ENCODE data around the gene ADAMTS9.

Gene ADAMTS9

DNA sequence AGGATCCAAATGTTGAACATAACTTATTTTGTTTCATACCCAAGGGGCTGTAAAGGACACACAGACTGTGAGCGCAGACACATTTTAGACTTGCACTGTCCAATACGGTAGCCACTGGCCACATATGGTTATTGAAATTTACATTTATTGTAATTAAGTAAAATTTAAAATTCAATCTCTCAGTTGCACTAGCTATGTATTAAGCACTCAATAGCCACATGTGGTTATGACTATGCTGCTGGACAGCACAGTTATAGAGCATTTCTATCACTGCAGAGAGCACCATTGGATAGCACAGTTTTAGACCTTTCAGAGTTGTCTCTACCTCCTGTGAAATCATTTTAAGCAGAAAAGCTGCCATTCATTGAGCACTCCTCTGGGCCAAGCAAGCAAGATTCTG, 204.3 kb downstream of the ADAMTS9 start:
- DNase-seq = no peak
- no peak overlapping the region for H3K27ac ChIP-seq (ENCODE audit: insufficient read depth in 1 of 2, low read depth in 1 of 2, low read length in 2 of 2, poor library complexity in 1 of 2, severe bottlenecking in 2 of 2)
- POLR2A ChIA-PET = no interaction called here
- H3K27me3 ChIP-seq (replicated peaks in 2 of 5; ENCODE audit: control insufficient read depth in 4 of 5, insufficient read depth in 5 of 5, low read length in 4 of 5) = peaks cover under 1 to 43% (median 9%) of the 10 kb centered on the region in 5 experiments
- H3K36me3 ChIP-seq (ENCODE audit: control insufficient read depth in 4 of 4, insufficient read depth in 4 of 4, low read length in 3 of 4) = no peaks in the 10 kb centered on the region
- H3K4me3 ChIP-seq (ENCODE audit: control insufficient read depth in 1 of 7, extremely low read depth in 1 of 7, insufficient read depth in 4 of 7, low read depth in 2 of 7, low read length in 6 of 7) = no peak overlapping the region
- CTCF ChIA-PET = interaction anchor here (1.1 to 5.6 kb wide), 8 partner anchors 8 to 460 kb away, joined by 3 to 43 read pairs (median 10); partner anchors contain the start of gene PSMD6
- no CpG with 5 or more reads among the region's 2 CpGs for WGBS (ENCODE audit: insufficient coverage)
- H3K9me3 ChIP-seq (ENCODE audit: control extremely low read depth in 1 of 5, control insufficient read depth in 4 of 5, insufficient read depth in 2 of 5, low read depth in 1 of 5, low read length in 4 of 5) = peaks cover 0 to 1% (median 0%) of the 10 kb centered on the region in 5 experiments
- no peaks in the 10 kb centered on the region for H3K4me1 ChIP-seq (ENCODE audit: control extremely low read depth in 1 of 4, control insufficient read depth in 4 of 4, insufficient read depth in 4 of 4, low read length in 3 of 4)

DNA sequence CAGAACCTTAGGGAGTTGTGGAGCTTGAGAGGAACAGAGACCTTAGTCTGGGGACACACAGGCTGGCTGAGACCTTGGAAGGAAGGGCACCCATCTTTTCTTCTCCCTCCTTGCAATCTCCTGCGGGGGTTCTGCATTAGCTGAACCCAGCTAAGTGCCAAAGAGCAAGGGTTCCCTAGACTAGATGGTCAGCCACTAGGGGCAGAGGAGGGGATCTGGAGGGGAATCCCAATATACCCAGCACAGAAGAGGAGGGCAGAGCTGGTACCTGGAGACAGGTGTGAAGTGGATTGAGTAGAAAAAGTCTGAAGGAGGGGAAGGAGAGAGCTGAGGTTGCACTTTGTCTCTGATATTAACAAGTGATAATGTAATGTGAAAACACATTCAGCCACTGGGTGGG, 212.8 kb downstream of the ADAMTS9 start:
- CTCF ChIA-PET = interaction anchor here (0.5 to 2.9 kb wide), 5 partner anchors 8 to 1905 kb away, joined by 3 to 17 read pairs (median 4); partner anchors contain the start of gene PSMD6

DNA sequence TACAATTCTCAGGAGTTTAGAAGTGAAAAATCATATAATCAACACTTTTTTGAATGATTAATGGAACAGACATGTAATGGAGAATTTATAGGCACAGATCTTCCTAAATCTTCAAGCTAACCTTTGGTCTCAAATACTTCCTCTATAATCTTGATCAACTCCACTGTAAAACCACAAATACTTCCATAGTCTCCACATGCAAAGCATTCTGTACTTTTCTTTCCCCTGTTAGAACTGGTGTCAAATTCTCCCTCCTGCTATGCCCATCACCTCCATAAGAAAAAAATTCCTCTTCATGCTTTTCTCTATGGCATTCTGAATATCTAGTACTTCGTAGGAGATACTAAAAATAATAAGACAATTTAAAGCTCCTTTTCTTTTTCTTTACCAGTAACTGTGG, 214.3 kb downstream of the ADAMTS9 start:
- Histone ChIP-seq H3K27ac (ENCODE audit: insufficient read depth in 1 of 2, low read depth in 1 of 2, low read length in 2 of 2, poor library complexity in 1 of 2, severe bottlenecking in 2 of 2) (no peak overlapping the region), H3K4me3 (ENCODE audit: control insufficient read depth in 1 of 7, extremely low read depth in 1 of 7, insufficient read depth in 4 of 7, low read depth in 2 of 7, low read length in 6 of 7) (no peak overlapping the region), H3K9me3 (ENCODE audit: control extremely low read depth in 1 of 5, control insufficient read depth in 4 of 5, insufficient read depth in 2 of 5, low read depth in 1 of 5, low read length in 4 of 5) (peaks cover 0 to 6% (median 0%) of the 10 kb centered on the region in 5 experiments), H3K27me3 (replicated peaks in 2 of 5; ENCODE audit: control insufficient read depth in 4 of 5, insufficient read depth in 5 of 5, low read length in 4 of 5) (peaks cover 8 to 63% (median 24%) of the 10 kb centered on the region in 5 experiments), H3K36me3 (ENCODE audit: control insufficient read depth in 4 of 4, insufficient read depth in 4 of 4, low read length in 3 of 4) (no peaks in the 10 kb centered on the region), H3K4me1 (ENCODE audit: control extremely low read depth in 1 of 4, control insufficient read depth in 4 of 4, insufficient read depth in 4 of 4, low read length in 3 of 4) (no peaks in the 10 kb centered on the region)
- no peak for DNase-seq
- ChIA-PET POLR2A (interaction anchor here (0.7 kb wide), 1 partner anchor 495 kb away, joined by 3 read pairs; no protein-coding TSS in a partner anchor), CTCF (interaction anchor here (0.7 to 2.9 kb wide), 4 partner anchors 9 to 442 kb away, joined by 3 to 17 read pairs (median 3); no protein-coding TSS in a partner anchor)
- no CpG with 5 or more reads among the region's 1 CpG for whole genome bisulfite sequencing (ENCODE audit: insufficient coverage)

More for the DNA sequence above, 212.8 kb downstream of the ADAMTS9 start:
- Histone ChIP-seq H3K27me3 (replicated peaks in 2 of 5; ENCODE audit: control insufficient read depth in 4 of 5, insufficient read depth in 5 of 5, low read length in 4 of 5) (peaks cover 8 to 53% (median 22%) of the 10 kb centered on the region in 5 experiments), H3K4me3 (ENCODE audit: control insufficient read depth in 1 of 7, extremely low read depth in 1 of 7, insufficient read depth in 4 of 7, low read depth in 2 of 7, low read length in 6 of 7) (no peak overlapping the region), H3K36me3 (ENCODE audit: control insufficient read depth in 4 of 4, insufficient read depth in 4 of 4, low read length in 3 of 4) (no peaks in the 10 kb centered on the region), H3K9me3 (ENCODE audit: control extremely low read depth in 1 of 5, control insufficient read depth in 4 of 5, insufficient read depth in 2 of 5, low read depth in 1 of 5, low read length in 4 of 5) (peaks cover 0 to 6% (median 1%) of the 10 kb centered on the region in 5 experiments), H3K4me1 (ENCODE audit: control extremely low read depth in 1 of 4, control insufficient read depth in 4 of 4, insufficient read depth in 4 of 4, low read length in 3 of 4) (no peaks in the 10 kb centered on the region), H3K27ac (ENCODE audit: insufficient read depth in 1 of 2, low read depth in 1 of 2, low read length in 2 of 2, poor library complexity in 1 of 2, severe bottlenecking in 2 of 2) (no peak overlapping the region)
- WGBS (ENCODE audit: insufficient coverage) = no CpG with 5 or more reads among the region's 1 CpG
- POLR2A ChIA-PET = no interaction called here
- DNase-seq = no peak

DNA sequence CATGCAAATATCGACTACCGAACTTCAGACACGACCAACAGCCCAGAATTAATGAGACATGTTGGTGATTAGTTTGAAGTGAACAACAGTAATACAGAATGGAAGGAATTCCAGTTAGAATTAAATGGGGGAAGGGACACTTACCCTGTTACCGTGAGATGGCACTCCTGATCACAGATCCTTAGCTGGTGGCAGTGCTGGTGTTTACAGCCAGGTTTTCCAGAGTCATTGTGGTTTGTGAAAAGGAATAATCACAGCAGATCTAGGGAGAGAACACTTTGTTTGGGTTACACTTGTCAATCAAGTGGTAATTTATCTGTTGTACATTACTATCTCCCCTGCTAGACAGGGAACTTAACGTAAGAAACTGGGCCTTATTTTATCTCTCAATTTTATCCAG, 217.4 kb downstream of the ADAMTS9 start:
- peaks cover 0 to 9% (median 3%) of the 10 kb centered on the region in 4 experiments for H3K4me1 ChIP-seq (ENCODE audit: control extremely low read depth in 1 of 4, control insufficient read depth in 4 of 4, insufficient read depth in 4 of 4, low read length in 3 of 4)
- no peak overlapping the region for H3K4me3 ChIP-seq (ENCODE audit: control insufficient read depth in 1 of 7, extremely low read depth in 1 of 7, insufficient read depth in 4 of 7, low read depth in 2 of 7, low read length in 6 of 7)
- ChIA-PET CTCF (no interaction called here), POLR2A (no interaction called here)
- H3K27me3 ChIP-seq (replicated peaks in 2 of 5; ENCODE audit: control insufficient read depth in 4 of 5, insufficient read depth in 5 of 5, low read length in 4 of 5) = peaks cover 8 to 81% (median 24%) of the 10 kb centered on the region in 5 experiments
- no peak overlapping the region for H3K27ac ChIP-seq (ENCODE audit: insufficient read depth in 1 of 2, low read depth in 1 of 2, low read length in 2 of 2, poor library complexity in 1 of 2, severe bottlenecking in 2 of 2)
- no peaks in the 10 kb centered on the region for H3K36me3 ChIP-seq (ENCODE audit: control insufficient read depth in 4 of 4, insufficient read depth in 4 of 4, low read length in 3 of 4)
- no peak for DNase-seq
- peaks cover 0 to 2% (median 0%) of the 10 kb centered on the region in 5 experiments for H3K9me3 ChIP-seq (ENCODE audit: control extremely low read depth in 1 of 5, control insufficient read depth in 4 of 5, insufficient read depth in 2 of 5, low read depth in 1 of 5, low read length in 4 of 5)
- WGBS (ENCODE audit: insufficient coverage) = 89% methylated on average over 2 of the region's 5 CpGs

DNA sequence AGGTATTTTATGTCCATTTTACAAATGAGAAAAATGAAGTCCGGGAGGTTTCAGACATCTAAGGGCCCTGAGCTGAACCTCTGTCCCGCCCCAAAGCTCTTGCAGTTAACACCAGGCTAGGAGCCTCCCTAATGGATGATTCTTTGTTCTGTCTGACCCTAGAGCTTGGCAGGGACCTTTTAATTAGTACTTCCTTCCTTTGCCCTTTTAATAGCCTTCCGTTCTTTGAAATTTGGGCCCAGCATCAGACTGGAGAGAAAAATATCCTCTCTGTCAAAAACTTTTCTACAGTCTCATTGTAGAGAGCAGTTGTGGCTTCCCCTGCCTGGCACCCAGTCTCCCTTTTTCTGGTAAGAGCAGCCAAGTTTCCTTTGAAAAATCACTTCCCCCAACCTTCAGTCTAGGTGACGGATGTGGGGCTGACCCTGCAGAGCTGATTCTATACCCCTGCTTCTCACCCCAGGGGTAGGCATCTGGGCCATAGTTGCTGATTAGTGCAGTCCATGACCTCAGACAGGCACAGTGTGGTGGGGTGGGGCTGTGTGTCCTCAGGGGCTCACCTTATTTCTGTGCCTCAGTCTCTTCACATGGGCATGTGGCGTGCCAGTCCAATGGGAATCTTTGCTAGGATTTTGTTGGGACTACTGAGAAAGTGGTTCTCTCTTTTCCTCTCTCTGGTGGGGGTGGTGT, 220.4 kb downstream of the ADAMTS9 start:
- WGBS (ENCODE audit: insufficient coverage) = 38% methylated on average over 2 of the region's 5 CpGs
- peaks cover 9 to 79% (median 12%) of the 10 kb centered on the region in 5 experiments for H3K27me3 ChIP-seq (replicated peaks in 2 of 5; ENCODE audit: control insufficient read depth in 4 of 5, insufficient read depth in 5 of 5, low read length in 4 of 5)
- H3K27ac ChIP-seq (ENCODE audit: insufficient read depth in 1 of 2, low read depth in 1 of 2, low read length in 2 of 2, poor library complexity in 1 of 2, severe bottlenecking in 2 of 2) = no peak overlapping the region
- ChIA-PET CTCF (interaction anchor here (0.6 to 2.4 kb wide), 4 partner anchors 8 to 509 kb away, joined by 3 to 8 read pairs (median 4); no protein-coding TSS in a partner anchor), POLR2A (interaction anchor here (0.6 kb wide), 1 partner anchor 268 kb away, joined by 3 read pairs; no protein-coding TSS in a partner anchor)
- H3K36me3 ChIP-seq (ENCODE audit: control insufficient read depth in 4 of 4, insufficient read depth in 4 of 4, low read length in 3 of 4) = no peaks in the 10 kb centered on the region
- no peak overlapping the region for H3K4me3 ChIP-seq (ENCODE audit: control insufficient read depth in 1 of 7, extremely low read depth in 1 of 7, insufficient read depth in 4 of 7, low read depth in 2 of 7, low read length in 6 of 7)
- H3K4me1 ChIP-seq (ENCODE audit: control extremely low read depth in 1 of 4, control insufficient read depth in 4 of 4, insufficient read depth in 4 of 4, low read length in 3 of 4) = peaks cover 0 to 9% (median 3%) of the 10 kb centered on the region in 4 experiments
- DNase-seq = no peak
- no peaks in the 10 kb centered on the region for H3K9me3 ChIP-seq (ENCODE audit: control extremely low read depth in 1 of 5, control insufficient read depth in 4 of 5, insufficient read depth in 2 of 5, low read depth in 1 of 5, low read length in 4 of 5)

Measured in common myeloid progenitor, CD34-positive (primary cell).